MCF 10A (cell line): Measurements from ENCODE around the gene HSD3B2. TPM values are rescaled to one million over a fixed set of nuclear protein-coding genes. Genes with fewer than 3 reads are reported as not detected.

ENCODE experiments used
- Bru-seq: library from RNA; stranded (reverse); fragments of 400-500 nt; gene quantifications from one replicate; lab custom pipeline; 2021; lab: Mats Ljungman, UMichigan
- BruChase-seq, 2 experiments: library from RNA; stranded (reverse); fragments of 400-500 nt; gene quantifications; one replicate each; lab custom pipeline; 2021; lab: Mats Ljungman, UMichigan
- BruUV-seq: library from RNA; stranded (reverse); fragments of 400-500 nt; replicated peaks from 2 replicates; lab custom pipeline; 2021; lab: Mats Ljungman, UMichigan
- CTCF ChIA-PET: fragments of 300-600 bp; sonication (Branson Sonifier 250); formaldehyde crosslinking; extraction: SDS; loops from one replicate; lab custom pipeline; 2021; ENCODE audit warnings: antibody characterized with exemption, inconsistent platforms; lab: Yijun Ruan, JAX
- POLR2A ChIA-PET: fragments of 300-600, 350-650 bp; sonication (Branson Sonifier 250); formaldehyde crosslinking; extraction: SDS; loops from one replicate; lab custom pipeline; 2020; ENCODE audit warnings: antibody characterized with exemption, inconsistent platforms; lab: Yijun Ruan, JAX
- DNase-seq: peaks from one replicate; pipeline ENCODE4 v3.0.0-alpha.2; 2018; ENCODE audit not compliant: unreplicated experiment
- H3K27ac Mint-ChIP-seq: one replicate; pipeline ENCODE4 v1.8.0; 2022; ENCODE audit warnings: mild to moderate bottlenecking, low read depth, mixed read lengths; ENCODE audit not compliant: unreplicated experiment
- H3K27me3 Mint-ChIP-seq: one replicate; pipeline ENCODE4 v1.8.0; 2022; ENCODE audit warnings: mixed read lengths; ENCODE audit not compliant: insufficient read depth, unreplicated experiment
- H3K36me3 Mint-ChIP-seq: one replicate; pipeline ENCODE4 v1.8.0; 2022; ENCODE audit warnings: mild to moderate bottlenecking, moderate library complexity, mixed read lengths; ENCODE audit not compliant: insufficient read depth, unreplicated experiment
- H3K4me1 Mint-ChIP-seq: one replicate; pipeline ENCODE4 v1.8.0; 2022; ENCODE audit warnings: mixed read lengths; ENCODE audit not compliant: insufficient read depth, unreplicated experiment
- H3K4me3 Mint-ChIP-seq: one replicate; pipeline ENCODE4 v1.8.0; 2022; ENCODE audit warnings: mild to moderate bottlenecking, moderate library complexity, mixed read lengths; ENCODE audit not compliant: unreplicated experiment
- H3K9me3 Mint-ChIP-seq: one replicate; pipeline ENCODE4 v1.8.0; 2022; ENCODE audit warnings: mixed read lengths; ENCODE audit not compliant: unreplicated experiment
- intact Hi-C: fragments of 100-400 bp; cut with micrococcal nuclease; formaldehyde crosslinking; loops from 2 replicates; pipeline ENCODE4 v1.14.1; 2022
- long read RNA-seq: library from polyadenylated mRNA; stranded (forward); transcript quantifications from one replicate; pipeline ENCODE4 v2.0.0, GENCODE V29; 2022
- total RNA-seq: library from RNA; stranded (reverse); gene quantifications from 2 replicates; pipeline ENCODE4 v1.2.3, GENCODE V29; 2022
- TF ChIP-seq, protein P1 (sequence below): fragments of 200-600 bp; IDR thresholded peaks from one replicate; pipeline ENCODE4 v1.8.0; 2022; ENCODE audit warnings: antibody characterized with exemption, mild to moderate bottlenecking; ENCODE audit not compliant: unreplicated experiment

The HSD3B2 gene
- total RNA-seq: not detected in 2 replicates
- not detected for Bru-seq, nascent RNA
- not detected for BruChase-seq, experiment 1, labeled RNA remaining after a 6-hour chase
- BruChase-seq, experiment 2, labeled RNA remaining after a 2-hour chase: not detected
- long read RNA-seq: 0 reads

DNA sequence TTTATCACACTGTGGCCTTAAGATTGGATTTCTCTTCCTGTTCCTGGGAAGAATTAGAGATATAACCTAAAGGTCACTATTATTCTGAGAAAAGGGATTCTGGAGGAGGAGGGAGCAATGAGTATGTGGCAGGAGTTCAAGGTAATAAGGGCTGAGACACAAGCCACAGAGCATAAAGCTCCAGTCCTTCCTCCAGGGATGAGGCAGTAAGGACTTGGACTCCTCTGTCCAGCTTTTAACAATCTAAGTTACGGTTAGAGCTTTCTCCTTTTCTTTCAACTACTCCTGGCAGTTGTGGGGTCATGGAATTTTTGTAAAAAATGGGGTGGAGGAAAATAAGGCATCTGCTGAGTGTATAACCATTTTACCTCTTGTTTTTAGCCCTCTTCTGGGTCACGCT is at the start of gene HSD3B2:
Gene HSD3B2 (plus strand): TSS at position 201 of the 400 bp plus-strand sequence. CDS start 270 bp downstream, outside the sequence.
- Mint-ChIP-seq H3K36me3 (no peaks in the 10 kb centered on the region), H3K27me3 (peaks cover 36% of the 10 kb centered on the region), H3K27ac (no peak within 1 kb of the TSS), H3K9me3 (no peaks in the 10 kb centered on the region), H3K4me1 (no peaks in the 10 kb centered on the region), H3K4me3 (no peak within 1 kb of the TSS)
- ChIA-PET CTCF (interaction anchor here (1.1 kb wide), 1 partner anchor 19 kb away, joined by 3 read pairs; no protein-coding TSS in a partner anchor), POLR2A (no interaction called here)
- intact Hi-C loops: no loop called here
- BruUV-seq: no TSS peak
- DNase-seq: no peak
- TF ChIP-seq, protein P1, sequence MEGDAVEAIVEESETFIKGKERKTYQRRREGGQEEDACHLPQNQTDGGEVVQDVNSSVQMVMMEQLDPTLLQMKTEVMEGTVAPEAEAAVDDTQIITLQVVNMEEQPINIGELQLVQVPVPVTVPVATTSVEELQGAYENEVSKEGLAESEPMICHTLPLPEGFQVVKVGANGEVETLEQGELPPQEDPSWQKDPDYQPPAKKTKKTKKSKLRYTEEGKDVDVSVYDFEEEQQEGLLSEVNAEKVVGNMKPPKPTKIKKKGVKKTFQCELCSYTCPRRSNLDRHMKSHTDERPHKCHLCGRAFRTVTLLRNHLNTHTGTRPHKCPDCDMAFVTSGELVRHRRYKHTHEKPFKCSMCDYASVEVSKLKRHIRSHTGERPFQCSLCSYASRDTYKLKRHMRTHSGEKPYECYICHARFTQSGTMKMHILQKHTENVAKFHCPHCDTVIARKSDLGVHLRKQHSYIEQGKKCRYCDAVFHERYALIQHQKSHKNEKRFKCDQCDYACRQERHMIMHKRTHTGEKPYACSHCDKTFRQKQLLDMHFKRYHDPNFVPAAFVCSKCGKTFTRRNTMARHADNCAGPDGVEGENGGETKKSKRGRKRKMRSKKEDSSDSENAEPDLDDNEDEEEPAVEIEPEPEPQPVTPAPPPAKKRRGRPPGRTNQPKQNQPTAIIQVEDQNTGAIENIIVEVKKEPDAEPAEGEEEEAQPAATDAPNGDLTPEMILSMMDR: no peak

DNA sequence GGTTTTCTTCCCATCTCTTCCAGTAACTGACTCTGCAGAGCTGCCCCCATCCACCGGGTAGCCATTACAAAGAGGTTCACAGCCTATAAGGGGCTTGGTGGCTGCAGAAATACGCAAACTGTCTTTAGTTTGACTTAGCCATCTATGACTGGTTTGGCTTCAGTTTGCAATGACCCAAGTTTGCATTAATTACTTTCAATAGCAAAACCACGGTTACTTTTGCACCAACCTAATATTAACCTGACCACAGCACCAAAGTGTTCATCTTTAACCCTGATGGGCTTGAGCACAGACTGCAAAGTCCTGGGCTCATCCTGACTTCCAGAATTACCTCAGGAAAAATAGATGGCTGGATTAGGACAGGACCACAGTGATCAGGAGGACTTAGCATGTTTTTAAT is 48.5 kb upstream of the HSD3B2 start:
- CTCF ChIA-PET: interaction anchor here (0.6 to 7.8 kb wide), 27 partner anchors 8 to 1605 kb away, joined by 3 to 116 read pairs (median 5); no protein-coding TSS in a partner anchor
- no peaks in the 10 kb centered on the region for H3K27me3 Mint-ChIP-seq
- H3K4me1 Mint-ChIP-seq: peaks cover 14% of the 10 kb centered on the region
- TF ChIP-seq, protein P1: no peak
- no peaks in the 10 kb centered on the region for H3K9me3 Mint-ChIP-seq
- no TSS peak for BruUV-seq
- no peaks in the 10 kb centered on the region for H3K36me3 Mint-ChIP-seq
- DNase-seq: no peak
- POLR2A ChIA-PET: interaction anchor here (1.1 to 1.5 kb wide), 2 partner anchors 8 to 78 kb away, joined by 4 read pairs; no protein-coding TSS in a partner anchor
- H3K27ac Mint-ChIP-seq: no peak overlapping the region
- intact Hi-C loops: no loop called here
- no peak overlapping the region for H3K4me3 Mint-ChIP-seq

DNA sequence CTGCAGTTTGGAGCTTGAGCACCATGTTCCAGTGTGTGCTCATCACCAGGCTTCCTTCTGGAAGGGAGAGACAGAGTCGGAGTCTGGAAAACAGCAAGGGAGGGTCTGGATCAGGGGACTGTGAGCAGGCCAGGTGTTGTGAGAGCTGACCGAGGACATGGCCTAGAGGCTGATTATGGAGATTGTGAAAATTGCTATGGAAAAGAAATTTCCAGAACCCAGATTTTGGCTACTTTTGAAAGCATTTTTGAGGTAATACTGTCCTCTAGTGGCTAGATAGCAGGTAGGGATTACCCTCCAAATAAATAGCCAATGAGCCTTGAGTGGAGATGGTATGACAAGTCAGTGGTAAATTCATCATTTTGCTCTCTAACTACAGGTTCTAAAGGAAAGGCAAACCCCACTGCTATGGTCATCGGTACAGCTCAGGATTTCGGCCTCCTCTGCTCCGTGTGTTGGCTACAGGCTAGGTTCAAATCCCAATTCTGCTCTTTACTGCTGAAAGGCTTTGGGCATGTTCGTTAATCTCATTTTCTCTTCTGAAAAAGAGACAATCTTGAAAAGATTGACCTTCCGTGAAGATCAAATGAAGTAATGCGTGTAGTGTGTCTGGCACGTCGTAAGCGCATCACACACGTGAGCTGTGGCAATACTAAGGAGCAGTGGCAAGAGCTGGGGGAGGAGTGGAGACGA is 47.4 kb upstream of the HSD3B2 start:
- intact Hi-C loops: loop anchor here (1.0 kb wide), 5 partner anchors 81 to 1290 kb away; partner anchors contain the start of gene WARS2
- H3K9me3 Mint-ChIP-seq: no peaks in the 10 kb centered on the region
- TF ChIP-seq, protein P1: peak; percentile 94
- no peak overlapping the region for H3K27ac Mint-ChIP-seq
- POLR2A ChIA-PET: interaction anchor here (0.7 to 1.5 kb wide), 3 partner anchors 9 to 227 kb away, joined by 3 to 4 read pairs (median 4); partner anchors contain the start of gene WARS2
- no TSS peak for BruUV-seq
- H3K27me3 Mint-ChIP-seq: no peaks in the 10 kb centered on the region
- peak; percentile 60 for DNase-seq
- CTCF ChIA-PET: interaction anchor here (0.5 to 7.8 kb wide), 40 partner anchors 8 to 1606 kb away, joined by 3 to 116 read pairs (median 4); no protein-coding TSS in a partner anchor
- no peaks in the 10 kb centered on the region for H3K36me3 Mint-ChIP-seq
- H3K4me3 Mint-ChIP-seq: no peak overlapping the region
- peaks cover 14% of the 10 kb centered on the region for H3K4me1 Mint-ChIP-seq

DNA sequence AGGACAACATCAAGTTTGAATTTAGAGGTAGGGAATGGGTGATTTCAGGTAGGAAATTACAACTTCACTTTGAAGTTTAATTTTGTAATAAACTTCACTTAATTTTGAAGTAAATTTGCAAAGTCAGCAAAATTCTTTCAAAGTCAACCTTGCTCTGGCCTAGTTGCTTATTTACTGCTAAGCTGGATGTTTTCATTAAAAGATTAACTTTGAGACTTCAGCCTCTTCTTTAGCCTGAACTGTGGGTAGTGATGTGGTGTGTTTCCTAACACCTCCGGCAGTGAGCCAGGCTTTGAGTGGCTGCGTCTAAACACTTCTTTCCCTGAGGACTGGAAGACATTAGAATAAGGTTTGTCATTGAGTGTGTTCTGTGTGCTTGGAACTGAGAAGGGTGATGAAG is 46.4 kb upstream of the HSD3B2 start, which contains the start of gene HAO2:
Gene HAO2 (plus strand): TSS at position 232 of the 400 bp plus-strand sequence. CDS start 12,301 bp downstream, outside the sequence.
- Mint-ChIP-seq H3K4me1 (peaks cover 18% of the 10 kb centered on the region), H3K27me3 (no peaks in the 10 kb centered on the region), H3K27ac (no peak within 1 kb of the TSS), H3K9me3 (no peaks in the 10 kb centered on the region), H3K4me3 (no peak within 1 kb of the TSS), H3K36me3 (no peaks in the 10 kb centered on the region)
- intact Hi-C loops: no loop called here
- POLR2A ChIA-PET: no interaction called here
- no peak for DNase-seq
- TF ChIP-seq, protein P1: no peak
- CTCF ChIA-PET: interaction anchor here (0.6 to 7.8 kb wide), 13 partner anchors 10 to 1294 kb away, joined by 3 to 116 read pairs (median 4); no protein-coding TSS in a partner anchor
- no TSS peak for BruUV-seq
